Jurkat, Clone E6-1 (cell line): Measurements from ENCODE around the gene CHD3. TPM values are rescaled to one million over a fixed set of nuclear protein-coding genes. Genes with fewer than 3 reads are reported as not detected.

ENCODE experiments used
- DNase-seq: peaks from one replicate; pipeline ENCODE4 v3.0.0-alpha.2; 2011; ENCODE audit warnings: low read depth, low spot score
- H3K4me3 ChIP-seq: 2 replicates; pipeline ENCODE4 v1.5.1; 2011; ENCODE audit warnings: mild to moderate bottlenecking, low read length, control low read depth, moderate library complexity
- polyA plus RNA-seq: library from polyadenylated mRNA; unstranded; fragments of >200 nt; gene quantifications from one replicate; pipeline ENCODE4 v1.2.1, GENCODE V29; 2012; ENCODE audit warnings: missing spikeins; ENCODE audit not compliant: insufficient read length, insufficient read depth

Gene CHD3
- polyA plus RNA-seq, result 180 TPM

GRCh38 chr17:7888184-7888920 lies at the start of gene CHD3:
Gene CHD3, plus strand, starts transcription at chr17:7888789. Its CDS starts 212 bp downstream, at chr17:7889001.
- H3K4me3 ChIP-seq, result peak within 1 kb of the TSS; percentile 89
- no peak for DNase-seq

GRCh38 chr17:7839190-7839875 lies 49.3 kb upstream of the CHD3 start:
- no peak for DNase-seq
- no peak overlapping the region for H3K4me3 ChIP-seq

- no peak overlapping the region for H3K4me3 ChIP-seq
- DNase-seq, result peak; percentile 69
These were observed 48.7 kb upstream of the CHD3 start for GRCh38 chr17:7839876-7840261.

GRCh38 chr17:7840441-7840840 lies 48.1 kb upstream of the CHD3 start:
- DNase-seq, result no peak
- peak overlapping the region; percentile 82; the same call in 1 of the 2 replicates for H3K4me3 ChIP-seq

GRCh38 chr17:7840875-7841274 lies 47.7 kb upstream of the CHD3 start:
- no peak for DNase-seq
- peak overlapping the region; percentile 82 for H3K4me3 ChIP-seq

GRCh38 chr17:7841396-7841914 lies 47.1 kb upstream of the CHD3 start:
- peak overlapping the region; percentile 82 for H3K4me3 ChIP-seq
- peak; percentile 68 for DNase-seq

GRCh38 chr17:7841915-7842379 lies 46.6 kb upstream of the CHD3 start:
- DNase-seq, result peak; percentile 78
- H3K4me3 ChIP-seq, result peak overlapping the region; percentile 82

GRCh38 chr17:7842380-7843256 lies 46.0 kb upstream of the CHD3 start:
- H3K4me3 ChIP-seq, result peak overlapping the region; percentile 82
- peak; percentile 40 for DNase-seq

- DNase-seq, result no peak
- H3K4me3 ChIP-seq, result peak overlapping the region; percentile 82
These were observed 45.4 kb upstream of the CHD3 start for GRCh38 chr17:7843257-7843535.

GRCh38 chr17:7843536-7844291 lies 44.9 kb upstream of the CHD3 start:
- peak; percentile 71 for DNase-seq
- peak overlapping the region; percentile 82 for H3K4me3 ChIP-seq

- DNase-seq, result peak; percentile 63
- peak overlapping the region; percentile 82 for H3K4me3 ChIP-seq
These were observed 44.1 kb upstream of the CHD3 start for GRCh38 chr17:7844292-7845154.

GRCh38 chr17:7845359-7846062 lies 43.1 kb upstream of the CHD3 start:
- no peak for DNase-seq
- peak overlapping the region; percentile 82; the same call in 1 of the 2 replicates for H3K4me3 ChIP-seq

- no peak overlapping the region for H3K4me3 ChIP-seq
- DNase-seq, result no peak
These were observed 42.4 kb upstream of the CHD3 start for GRCh38 chr17:7846063-7846735.

GRCh38 chr17:7846765-7847661 lies 41.6 kb upstream of the CHD3 start:
- no peak for DNase-seq
- H3K4me3 ChIP-seq, result no peak overlapping the region

GRCh38 chr17:7848131-7848579 lies 40.4 kb upstream of the CHD3 start:
- no peak for DNase-seq

GRCh38 chr17:7848739-7849129 lies 39.9 kb upstream of the CHD3 start:
- no peak for DNase-seq
- H3K4me3 ChIP-seq, result no peak overlapping the region

More at GRCh38 chr17:7848131-7848579, 40.4 kb upstream of the CHD3 start:
- no peak overlapping the region for H3K4me3 ChIP-seq
